ENCODE data around the gene KLK11.

Gene KLK11, protein sequence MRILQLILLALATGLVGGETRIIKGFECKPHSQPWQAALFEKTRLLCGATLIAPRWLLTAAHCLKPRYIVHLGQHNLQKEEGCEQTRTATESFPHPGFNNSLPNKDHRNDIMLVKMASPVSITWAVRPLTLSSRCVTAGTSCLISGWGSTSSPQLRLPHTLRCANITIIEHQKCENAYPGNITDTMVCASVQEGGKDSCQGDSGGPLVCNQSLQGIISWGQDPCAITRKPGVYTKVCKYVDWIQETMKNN

DNA sequence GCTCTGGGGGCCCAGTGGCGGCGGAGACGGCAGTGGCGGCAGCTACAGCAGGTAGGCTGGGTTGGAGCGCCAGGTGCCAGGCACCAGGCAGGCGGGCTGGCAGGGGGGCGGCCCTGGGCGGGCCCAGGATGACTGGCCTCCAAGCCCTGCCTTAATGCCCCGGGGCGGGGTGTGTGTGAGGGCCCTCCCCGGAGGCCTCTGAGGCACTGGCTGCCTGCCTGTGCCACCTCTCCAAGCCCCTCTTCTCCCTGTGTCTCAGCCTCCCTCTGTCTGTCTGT is at the start of gene KLK11:
Gene KLK11, minus strand, starts transcription at position 63 of the 278 bp plus-strand sequence. CDS start 985 bp downstream, outside the sequence.
- no peak for ATAC-seq
- no peak for TF ChIP-seq RARB (CRISPR knock-in tag; IDR thresholded peaks at IDR 0.05)
- no peak for TF ChIP-seq GLIS3 (CRISPR knock-in tag; IDR thresholded peaks at IDR 0.05)
- TF ChIP-seq, protein P1, sequence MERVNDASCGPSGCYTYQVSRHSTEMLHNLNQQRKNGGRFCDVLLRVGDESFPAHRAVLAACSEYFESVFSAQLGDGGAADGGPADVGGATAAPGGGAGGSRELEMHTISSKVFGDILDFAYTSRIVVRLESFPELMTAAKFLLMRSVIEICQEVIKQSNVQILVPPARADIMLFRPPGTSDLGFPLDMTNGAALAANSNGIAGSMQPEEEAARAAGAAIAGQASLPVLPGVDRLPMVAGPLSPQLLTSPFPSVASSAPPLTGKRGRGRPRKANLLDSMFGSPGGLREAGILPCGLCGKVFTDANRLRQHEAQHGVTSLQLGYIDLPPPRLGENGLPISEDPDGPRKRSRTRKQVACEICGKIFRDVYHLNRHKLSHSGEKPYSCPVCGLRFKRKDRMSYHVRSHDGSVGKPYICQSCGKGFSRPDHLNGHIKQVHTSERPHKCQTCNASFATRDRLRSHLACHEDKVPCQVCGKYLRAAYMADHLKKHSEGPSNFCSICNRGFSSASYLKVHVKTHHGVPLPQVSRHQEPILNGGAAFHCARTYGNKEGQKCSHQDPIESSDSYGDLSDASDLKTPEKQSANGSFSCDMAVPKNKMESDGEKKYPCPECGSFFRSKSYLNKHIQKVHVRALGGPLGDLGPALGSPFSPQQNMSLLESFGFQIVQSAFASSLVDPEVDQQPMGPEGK (CRISPR knock-in tag; IDR thresholded peaks at IDR 0.05; ENCODE audit: borderline replicate concordance), result no peak
- no peak for TF ChIP-seq TOX (CRISPR knock-in tag; IDR thresholded peaks at IDR 0.05; ENCODE audit: borderline replicate concordance)
- no peak for TF ChIP-seq BACH2 (CRISPR knock-in tag; IDR thresholded peaks at IDR 0.05; ENCODE audit: borderline replicate concordance)
- TF ChIP-seq, protein P2, sequence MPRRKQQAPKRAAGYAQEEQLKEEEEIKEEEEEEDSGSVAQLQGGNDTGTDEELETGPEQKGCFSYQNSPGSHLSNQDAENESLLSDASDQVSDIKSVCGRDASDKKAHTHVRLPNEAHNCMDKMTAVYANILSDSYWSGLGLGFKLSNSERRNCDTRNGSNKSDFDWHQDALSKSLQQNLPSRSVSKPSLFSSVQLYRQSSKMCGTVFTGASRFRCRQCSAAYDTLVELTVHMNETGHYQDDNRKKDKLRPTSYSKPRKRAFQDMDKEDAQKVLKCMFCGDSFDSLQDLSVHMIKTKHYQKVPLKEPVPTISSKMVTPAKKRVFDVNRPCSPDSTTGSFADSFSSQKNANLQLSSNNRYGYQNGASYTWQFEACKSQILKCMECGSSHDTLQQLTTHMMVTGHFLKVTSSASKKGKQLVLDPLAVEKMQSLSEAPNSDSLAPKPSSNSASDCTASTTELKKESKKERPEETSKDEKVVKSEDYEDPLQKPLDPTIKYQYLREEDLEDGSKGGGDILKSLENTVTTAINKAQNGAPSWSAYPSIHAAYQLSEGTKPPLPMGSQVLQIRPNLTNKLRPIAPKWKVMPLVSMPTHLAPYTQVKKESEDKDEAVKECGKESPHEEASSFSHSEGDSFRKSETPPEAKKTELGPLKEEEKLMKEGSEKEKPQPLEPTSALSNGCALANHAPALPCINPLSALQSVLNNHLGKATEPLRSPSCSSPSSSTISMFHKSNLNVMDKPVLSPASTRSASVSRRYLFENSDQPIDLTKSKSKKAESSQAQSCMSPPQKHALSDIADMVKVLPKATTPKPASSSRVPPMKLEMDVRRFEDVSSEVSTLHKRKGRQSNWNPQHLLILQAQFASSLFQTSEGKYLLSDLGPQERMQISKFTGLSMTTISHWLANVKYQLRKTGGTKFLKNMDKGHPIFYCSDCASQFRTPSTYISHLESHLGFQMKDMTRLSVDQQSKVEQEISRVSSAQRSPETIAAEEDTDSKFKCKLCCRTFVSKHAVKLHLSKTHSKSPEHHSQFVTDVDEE (CRISPR knock-in tag; IDR thresholded peaks at IDR 0.05), result no peak
- TF ChIP-seq ZNF70 (CRISPR knock-in tag; IDR thresholded peaks at IDR 0.05), result no peak
- no peak for TF ChIP-seq ISL1 (CRISPR knock-in tag; IDR thresholded peaks at IDR 0.05)
- no peak for TF ChIP-seq OSR1 (CRISPR knock-in tag; IDR thresholded peaks at IDR 0.05)
- no peak for TF ChIP-seq ZC3H10 (CRISPR knock-in tag; IDR thresholded peaks at IDR 0.05)
- TF ChIP-seq TCF4 (CRISPR knock-in tag; IDR thresholded peaks at IDR 0.05; ENCODE audit: borderline replicate concordance), result no peak
- TF ChIP-seq PPARA (CRISPR knock-in tag; IDR thresholded peaks at IDR 0.05; ENCODE audit: borderline replicate concordance), result no peak
- no peak for TF ChIP-seq ARNTL (CRISPR knock-in tag; IDR thresholded peaks at IDR 0.05; ENCODE audit: borderline replicate concordance, low read depth)
- TF ChIP-seq, protein P3, sequence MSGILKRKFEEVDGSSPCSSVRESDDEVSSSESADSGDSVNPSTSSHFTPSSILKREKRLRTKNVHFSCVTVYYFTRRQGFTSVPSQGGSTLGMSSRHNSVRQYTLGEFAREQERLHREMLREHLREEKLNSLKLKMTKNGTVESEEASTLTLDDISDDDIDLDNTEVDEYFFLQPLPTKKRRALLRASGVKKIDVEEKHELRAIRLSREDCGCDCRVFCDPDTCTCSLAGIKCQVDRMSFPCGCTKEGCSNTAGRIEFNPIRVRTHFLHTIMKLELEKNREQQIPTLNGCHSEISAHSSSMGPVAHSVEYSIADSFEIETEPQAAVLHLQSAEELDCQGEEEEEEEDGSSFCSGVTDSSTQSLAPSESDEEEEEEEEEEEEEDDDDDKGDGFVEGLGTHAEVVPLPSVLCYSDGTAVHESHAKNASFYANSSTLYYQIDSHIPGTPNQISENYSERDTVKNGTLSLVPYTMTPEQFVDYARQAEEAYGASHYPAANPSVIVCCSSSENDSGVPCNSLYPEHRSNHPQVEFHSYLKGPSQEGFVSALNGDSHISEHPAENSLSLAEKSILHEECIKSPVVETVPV (CRISPR knock-in tag; IDR thresholded peaks at IDR 0.05), result no peak
- TF ChIP-seq ESRRG (CRISPR knock-in tag; IDR thresholded peaks at IDR 0.05), result no peak
- TF ChIP-seq ZNF565 (CRISPR knock-in tag; conservative IDR thresholded peaks at IDR 0.05; ENCODE audit: low read depth), result no peak

DNA sequence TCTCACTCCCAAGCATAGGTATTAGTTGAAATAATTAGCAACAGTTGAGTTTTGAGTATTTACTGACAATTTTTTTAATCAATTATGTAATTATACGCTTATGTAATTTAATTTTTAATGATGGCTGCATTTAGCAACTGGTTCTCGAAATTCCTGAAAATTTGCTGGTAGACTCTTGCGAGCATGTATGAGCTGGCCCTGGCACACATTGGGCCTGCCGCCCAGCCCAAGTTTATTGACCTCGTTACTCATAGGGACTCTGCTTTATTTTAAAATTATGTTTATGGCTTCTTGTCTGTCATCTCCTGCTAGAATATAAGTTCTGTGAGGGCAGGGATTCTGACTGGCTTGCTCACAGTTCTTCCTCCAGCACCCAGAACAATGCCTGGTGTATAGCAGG is 49.6 kb upstream of the KLK11 start:
- no peak for ATAC-seq
- TF ChIP-seq ISL1 (CRISPR knock-in tag; IDR thresholded peaks at IDR 0.05) (no peak), ARNTL (CRISPR knock-in tag; IDR thresholded peaks at IDR 0.05; ENCODE audit: borderline replicate concordance, low read depth) (no peak), OSR1 (CRISPR knock-in tag; IDR thresholded peaks at IDR 0.05) (no peak), GLIS3 (CRISPR knock-in tag; IDR thresholded peaks at IDR 0.05) (no peak), ZNF565 (CRISPR knock-in tag; conservative IDR thresholded peaks at IDR 0.05; ENCODE audit: low read depth) (no peak), CSDC2 (CRISPR knock-in tag; IDR thresholded peaks at IDR 0.05) (no peak), ZC3H10 (CRISPR knock-in tag; IDR thresholded peaks at IDR 0.05) (no peak)
- TF ChIP-seq, protein P4, sequence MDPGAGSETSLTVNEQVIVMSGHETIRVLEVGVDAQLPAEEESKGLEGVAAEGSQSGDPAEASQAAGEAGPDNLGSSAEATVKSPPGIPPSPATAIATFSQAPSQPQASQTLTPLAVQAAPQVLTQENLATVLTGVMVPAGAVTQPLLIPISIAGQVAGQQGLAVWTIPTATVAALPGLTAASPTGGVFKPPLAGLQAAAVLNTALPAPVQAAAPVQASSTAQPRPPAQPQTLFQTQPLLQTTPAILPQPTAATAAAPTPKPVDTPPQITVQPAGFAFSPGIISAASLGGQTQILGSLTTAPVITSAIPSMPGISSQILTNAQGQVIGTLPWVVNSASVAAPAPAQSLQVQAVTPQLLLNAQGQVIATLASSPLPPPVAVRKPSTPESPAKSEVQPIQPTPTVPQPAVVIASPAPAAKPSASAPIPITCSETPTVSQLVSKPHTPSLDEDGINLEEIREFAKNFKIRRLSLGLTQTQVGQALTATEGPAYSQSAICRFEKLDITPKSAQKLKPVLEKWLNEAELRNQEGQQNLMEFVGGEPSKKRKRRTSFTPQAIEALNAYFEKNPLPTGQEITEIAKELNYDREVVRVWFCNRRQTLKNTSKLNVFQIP (CRISPR knock-in tag; IDR thresholded peaks at IDR 0.05; ENCODE audit: borderline replicate concordance, low read depth), result no peak
- TF ChIP-seq, protein P1 (CRISPR knock-in tag; IDR thresholded peaks at IDR 0.05; ENCODE audit: borderline replicate concordance), result no peak

DNA sequence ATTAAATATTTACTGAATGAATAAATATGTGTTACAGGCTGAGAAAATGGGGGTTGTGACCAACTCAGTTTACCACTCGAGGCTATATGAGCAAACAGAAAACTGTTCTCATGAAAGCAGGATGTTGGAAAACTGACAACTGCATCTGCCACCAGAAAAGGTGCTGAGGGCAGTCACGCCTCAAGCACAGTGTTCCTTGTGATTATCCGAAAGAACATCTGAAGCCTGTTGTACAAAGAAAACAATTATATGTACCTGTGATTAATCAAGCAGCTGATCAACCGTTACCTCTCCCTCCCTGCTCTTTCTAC is 44.6 kb upstream of the KLK11 start:
- TF ChIP-seq ESRRG (CRISPR knock-in tag; IDR thresholded peaks at IDR 0.05) (no peak), ZNF565 (CRISPR knock-in tag; conservative IDR thresholded peaks at IDR 0.05; ENCODE audit: low read depth) (no peak), OSR1 (CRISPR knock-in tag; IDR thresholded peaks at IDR 0.05) (no peak), RARB (CRISPR knock-in tag; IDR thresholded peaks at IDR 0.05) (no peak), ZC3H10 (CRISPR knock-in tag; IDR thresholded peaks at IDR 0.05) (no peak), ZNF8 (CRISPR knock-in tag; IDR thresholded peaks at IDR 0.05) (no peak), ZFP30 (CRISPR knock-in tag; IDR thresholded peaks at IDR 0.05) (no peak), GLIS3 (CRISPR knock-in tag; IDR thresholded peaks at IDR 0.05) (no peak), TCF4 (CRISPR knock-in tag; IDR thresholded peaks at IDR 0.05; ENCODE audit: borderline replicate concordance) (no peak)
- TF ChIP-seq, protein P4 (CRISPR knock-in tag; IDR thresholded peaks at IDR 0.05; ENCODE audit: borderline replicate concordance, low read depth), result no peak
- TF ChIP-seq, protein P2 (CRISPR knock-in tag; IDR thresholded peaks at IDR 0.05), result no peak
- ATAC-seq, result no peak
